ENCODE measurements around the gene SLC22A5.

Gene SLC22A5

GRCh38 chr5:132353486-132353995, 16.0 kb upstream of the SLC22A5 start:
- no peak overlapping the region for H4K8ac ChIP-seq (ENCODE audit: low read length)
- no peak overlapping the region for H3K4ac ChIP-seq (ENCODE audit: low read depth in 1 of 2, low read length in 2 of 2)
- H3K23ac ChIP-seq (ENCODE audit: low read length in 2 of 2): no peak overlapping the region
- H3K9ac ChIP-seq (ENCODE audit: low read length): no peak overlapping the region
- peaks cover 1% of the 10 kb centered on the region for H3K4me1 ChIP-seq (ENCODE audit: control insufficient read depth, insufficient read depth, low read depth, low read length)
- H3K36me3 ChIP-seq (ENCODE audit: control insufficient read depth in 1 of 2, insufficient read depth in 2 of 2, low read depth in 1 of 2, low read length in 2 of 2): peaks cover 3 to 19% of the 10 kb centered on the region in 2 experiments
- no peak overlapping the region for H2AFZ ChIP-seq (ENCODE audit: low read depth, low read length)
- H3K18ac ChIP-seq (ENCODE audit: low read depth in 1 of 2, low read length in 2 of 2): no peak overlapping the region
- no peak overlapping the region for H2BK15ac ChIP-seq (ENCODE audit: low read depth, poor library complexity, severe bottlenecking)
- no peak overlapping the region for H2AK5ac ChIP-seq (ENCODE audit: low read length, severe bottlenecking)
- H3K79me1 ChIP-seq (replicated peaks; ENCODE audit: low read length, poor library complexity, severe bottlenecking): no peaks in the 10 kb centered on the region
- H3K27ac ChIP-seq (ENCODE audit: low read length, poor library complexity, severe bottlenecking): no peak overlapping the region
- DNase-seq: no peak
- no peak overlapping the region for H2BK12ac ChIP-seq (ENCODE audit: low read length in 2 of 2)
- no CpG with 5 or more reads among the region's 1 CpG for WGBS
- H2BK5ac ChIP-seq (ENCODE audit: low read depth, low read length, poor library complexity, severe bottlenecking): no peak overlapping the region
- H3K9me3 ChIP-seq (ENCODE audit: control insufficient read depth, low read length): no peaks in the 10 kb centered on the region
- peaks cover 0 to 4% of the 10 kb centered on the region in 2 experiments for H3K27me3 ChIP-seq (ENCODE audit: control insufficient read depth in 1 of 2, insufficient read depth in 1 of 2, low read length in 2 of 2)
- no peak overlapping the region for H3K4me3 ChIP-seq (ENCODE audit: insufficient read depth in 1 of 2, low read depth in 1 of 2, low read length in 2 of 2)
- H2BK120ac ChIP-seq (ENCODE audit: low read depth, low read length): no peak overlapping the region
- H3K14ac ChIP-seq (ENCODE audit: low read length in 2 of 2): no peak overlapping the region
- H4K91ac ChIP-seq (ENCODE audit: low read length): no peak overlapping the region
- no peak overlapping the region for H3K4me2 ChIP-seq (ENCODE audit: low read length, poor library complexity, severe bottlenecking)

GRCh38 chr5:132354381-132355139, 14.9 kb upstream of the SLC22A5 start:
- 84% methylated on average over 1 of the region's 1 CpG for WGBS
- Histone ChIP-seq H3K23ac (ENCODE audit: low read length in 2 of 2) (no peak overlapping the region), H2BK12ac (ENCODE audit: low read length in 2 of 2) (no peak overlapping the region), H2AK5ac (ENCODE audit: low read length, severe bottlenecking) (no peak overlapping the region), H2BK120ac (ENCODE audit: low read depth, low read length) (no peak overlapping the region), H3K4me3 (ENCODE audit: insufficient read depth in 1 of 2, low read depth in 1 of 2, low read length in 2 of 2) (no peak overlapping the region), H4K8ac (ENCODE audit: low read length) (no peak overlapping the region), H3K36me3 (ENCODE audit: control insufficient read depth in 1 of 2, insufficient read depth in 2 of 2, low read depth in 1 of 2, low read length in 2 of 2) (peaks cover 0 to 13% of the 10 kb centered on the region in 2 experiments), H2BK15ac (ENCODE audit: low read depth, poor library complexity, severe bottlenecking) (no peak overlapping the region), H3K27ac (ENCODE audit: low read length, poor library complexity, severe bottlenecking) (no peak overlapping the region), H3K4me2 (ENCODE audit: low read length, poor library complexity, severe bottlenecking) (no peak overlapping the region), H3K9me3 (ENCODE audit: control insufficient read depth, low read length) (no peaks in the 10 kb centered on the region), H2BK5ac (ENCODE audit: low read depth, low read length, poor library complexity, severe bottlenecking) (no peak overlapping the region), H3K18ac (ENCODE audit: low read depth in 1 of 2, low read length in 2 of 2) (no peak overlapping the region), H4K91ac (ENCODE audit: low read length) (no peak overlapping the region), H3K14ac (ENCODE audit: low read length in 2 of 2) (no peak overlapping the region), H3K27me3 (ENCODE audit: control insufficient read depth in 1 of 2, insufficient read depth in 1 of 2, low read length in 2 of 2) (peaks cover 0 to 4% of the 10 kb centered on the region in 2 experiments), H3K79me1 (replicated peaks; ENCODE audit: low read length, poor library complexity, severe bottlenecking) (peaks cover 2% of the 10 kb centered on the region), H3K4ac (ENCODE audit: low read depth in 1 of 2, low read length in 2 of 2) (no peak overlapping the region), H3K4me1 (ENCODE audit: control insufficient read depth, insufficient read depth, low read depth, low read length) (peaks cover 1% of the 10 kb centered on the region), H2AFZ (ENCODE audit: low read depth, low read length) (no peak overlapping the region), H3K9ac (ENCODE audit: low read length) (no peak overlapping the region)
- no peak for DNase-seq

- Histone ChIP-seq H3K4me2 (ENCODE audit: low read length, poor library complexity, severe bottlenecking) (no peak overlapping the region), H3K9ac (ENCODE audit: low read length) (no peak overlapping the region), H3K4me1 (ENCODE audit: control insufficient read depth, insufficient read depth, low read depth, low read length) (peaks cover 1% of the 10 kb centered on the region), H2BK12ac (ENCODE audit: low read length in 2 of 2) (no peak overlapping the region), H2BK5ac (ENCODE audit: low read depth, low read length, poor library complexity, severe bottlenecking) (no peak overlapping the region), H2BK120ac (ENCODE audit: low read depth, low read length) (no peak overlapping the region), H3K18ac (ENCODE audit: low read depth in 1 of 2, low read length in 2 of 2) (no peak overlapping the region), H2AFZ (ENCODE audit: low read depth, low read length) (no peak overlapping the region), H4K91ac (ENCODE audit: low read length) (no peak overlapping the region), H3K4ac (ENCODE audit: low read depth in 1 of 2, low read length in 2 of 2) (no peak overlapping the region), H3K23ac (ENCODE audit: low read length in 2 of 2) (no peak overlapping the region), H2AK5ac (ENCODE audit: low read length, severe bottlenecking) (no peak overlapping the region), H2BK15ac (ENCODE audit: low read depth, poor library complexity, severe bottlenecking) (no peak overlapping the region), H3K79me1 (replicated peaks; ENCODE audit: low read length, poor library complexity, severe bottlenecking) (peaks cover 2% of the 10 kb centered on the region), H4K8ac (ENCODE audit: low read length) (no peak overlapping the region), H3K27me3 (ENCODE audit: control insufficient read depth in 1 of 2, insufficient read depth in 1 of 2, low read length in 2 of 2) (peaks cover 0 to 4% of the 10 kb centered on the region in 2 experiments), H3K4me3 (ENCODE audit: insufficient read depth in 1 of 2, low read depth in 1 of 2, low read length in 2 of 2) (no peak overlapping the region), H3K14ac (ENCODE audit: low read length in 2 of 2) (no peak overlapping the region), H3K27ac (ENCODE audit: low read length, poor library complexity, severe bottlenecking) (no peak overlapping the region), H3K9me3 (ENCODE audit: control insufficient read depth, low read length) (no peaks in the 10 kb centered on the region), H3K36me3 (ENCODE audit: control insufficient read depth in 1 of 2, insufficient read depth in 2 of 2, low read depth in 1 of 2, low read length in 2 of 2) (peaks cover 0 to 13% of the 10 kb centered on the region in 2 experiments)
- WGBS: 97% methylated on average over 3 of the region's 3 CpGs
- no peak for DNase-seq
These were observed 14.3 kb upstream of the SLC22A5 start for GRCh38 chr5:132355140-132355765.

- H3K27ac ChIP-seq (ENCODE audit: low read length, poor library complexity, severe bottlenecking): no peak overlapping the region
- no peak overlapping the region for H3K4me3 ChIP-seq (ENCODE audit: insufficient read depth in 1 of 2, low read depth in 1 of 2, low read length in 2 of 2)
- WGBS: 94% methylated on average over 1 of the region's 1 CpG
These were observed 10.7 kb upstream of the SLC22A5 start for GRCh38 chr5:132358775-132359174.

More at GRCh38 chr5:132358775-132359174, 10.7 kb upstream of the SLC22A5 start:
- no peak overlapping the region for H4K91ac ChIP-seq (ENCODE audit: low read length)
- H3K79me1 ChIP-seq (replicated peaks; ENCODE audit: low read length, poor library complexity, severe bottlenecking): peaks cover 4% of the 10 kb centered on the region
- H2AK5ac ChIP-seq (ENCODE audit: low read length, severe bottlenecking): no peak overlapping the region
- H3K4ac ChIP-seq (ENCODE audit: low read depth in 1 of 2, low read length in 2 of 2): no peak overlapping the region
- no peak overlapping the region for H2BK15ac ChIP-seq (ENCODE audit: low read depth, poor library complexity, severe bottlenecking)
- no peak overlapping the region for H4K8ac ChIP-seq (ENCODE audit: low read length)
- no peak overlapping the region for H3K14ac ChIP-seq (ENCODE audit: low read length in 2 of 2)
- H3K23ac ChIP-seq (ENCODE audit: low read length in 2 of 2): no peak overlapping the region
- peaks cover 0 to 10% of the 10 kb centered on the region in 2 experiments for H3K36me3 ChIP-seq (ENCODE audit: control insufficient read depth in 1 of 2, insufficient read depth in 2 of 2, low read depth in 1 of 2, low read length in 2 of 2)
- peaks cover 3% of the 10 kb centered on the region for H3K4me1 ChIP-seq (ENCODE audit: control insufficient read depth, insufficient read depth, low read depth, low read length)
- H3K27me3 ChIP-seq (ENCODE audit: control insufficient read depth in 1 of 2, insufficient read depth in 1 of 2, low read length in 2 of 2): no peaks in the 10 kb centered on the region
- no peak overlapping the region for H2BK12ac ChIP-seq (ENCODE audit: low read length in 2 of 2)
- no peak overlapping the region for H2BK120ac ChIP-seq (ENCODE audit: low read depth, low read length)
- no peak overlapping the region for H2AFZ ChIP-seq (ENCODE audit: low read depth, low read length)
- no peak overlapping the region for H3K18ac ChIP-seq (ENCODE audit: low read depth in 1 of 2, low read length in 2 of 2)
- H2BK5ac ChIP-seq (ENCODE audit: low read depth, low read length, poor library complexity, severe bottlenecking): no peak overlapping the region
- H3K9me3 ChIP-seq (ENCODE audit: control insufficient read depth, low read length): no peaks in the 10 kb centered on the region
- no peak for DNase-seq
- no peak overlapping the region for H3K4me2 ChIP-seq (ENCODE audit: low read length, poor library complexity, severe bottlenecking)
- no peak overlapping the region for H3K9ac ChIP-seq (ENCODE audit: low read length)

Data from mesenchymal stem cell (in vitro differentiated cells and primary cell).